Stomach (tissue), 19 donors: Measurements from ENCODE around the gene TMEM247. TPM values are rescaled to one million over a fixed set of nuclear protein-coding genes. Genes with fewer than 3 reads are reported as not detected.

Experiments used
- DNase-seq, 2 donors: peaks; one replicate each; pipeline versions ENCODE4 v3.0.0 to v3.0.0-alpha.2; 2013 to 2019
- H3K27ac ChIP-seq, 5 donors: fragments of 200-600 bp in 4 of 5; sonication (generic) in 4 of 5; one replicate each; pipeline ENCODE4 v1.5.1; 2013 to 2019; ENCODE audit warnings: mild to moderate bottlenecking in 1 of 5, moderate library complexity in 1 of 5
- H3K27me3 ChIP-seq, 3 donors: fragments of 200-600 bp; sonication (generic); one replicate each; pipeline ENCODE4 v1.5.1; 2017 to 2019; ENCODE audit warnings: mixed run types in 1 of 3
- H3K36me3 ChIP-seq, 4 donors: fragments of 200-600 bp; sonication (generic); 1 replicate in 3 of 4; 2 replicates in 1 of 4; pipeline ENCODE4 v1.5.1; 2016 to 2019
- H3K4me1 ChIP-seq, 4 donors: fragments of 200-600 bp; sonication (generic); one replicate each; pipeline ENCODE4 v1.5.1; 2016 to 2019
- H3K4me3 ChIP-seq, 4 donors: fragments of 200-600 bp; sonication (generic) in 3 of 4; one replicate each; pipeline ENCODE4 v1.5.1; 2016 to 2019; ENCODE audit warnings: mild to moderate bottlenecking in 1 of 4
- H3K9me3 ChIP-seq, 4 donors: fragments of 200-600 bp; sonication (generic); one replicate each; pipeline ENCODE4 v1.5.1; 2016 to 2019
- CTCF ChIP-seq, 7 experiments: fragments of 450-650 bp in 4 of 7; fragments of 200-600 bp in 3 of 7; sonication (generic) in 3 of 7; IDR thresholded peaks; one replicate each; pipeline ENCODE4 v1.5.1; 2016 to 2019; ENCODE audit warnings: antibody characterized with exemption in 7 of 7, control low read depth in 2 of 7, mild to moderate bottlenecking in 1 of 7
- EP300 ChIP-seq: sonication (generic); formaldehyde crosslinking; IDR thresholded peaks from one replicate; pipeline ENCODE4 v1.6.1; 2017; ENCODE audit warnings: antibody characterized with exemption
- POLR2A ChIP-seq, 4 donors: fragments of 450-650 bp; IDR thresholded peaks; one replicate each; pipeline ENCODE4 v1.6.1; 2016; ENCODE audit warnings: antibody characterized with exemption in 4 of 4, control low read depth in 2 of 4, mild to moderate bottlenecking in 1 of 4, moderate library complexity in 1 of 4
- POLR2AphosphoS5 ChIP-seq, 3 donors: sonication (generic); formaldehyde crosslinking; IDR thresholded peaks; one replicate each; pipeline ENCODE4 v1.6.1; 2016; ENCODE audit warnings: antibody characterized with exemption in 3 of 3
- WGBS, 5 donors: extraction: QIAGEN DNeasy Blood & Tissue Kit in 3 of 5; methylation state at CpG; one replicate each; pipeline versions ENCODE4 v1.1.5 to v1.1.7; 2013 to 2018; 5-methylcytosine and 5-hydroxymethylcytosine counted together
- intact Hi-C: fragments of 100-400 bp; cut with DNase I; formaldehyde crosslinking; loops from one replicate; pipeline ENCODE4 v1.15.1; 2023; ENCODE audit warnings: low total_unique reads
- long read RNA-seq, 10 donors: transcript quantifications; one replicate each; lab custom pipeline, GENCODE V29; 2026
- polyA plus RNA-seq, 3 donors: library from polyadenylated mRNA; stranded (reverse); fragments of 200-250 nt; gene quantifications; one replicate each; pipeline ENCODE4 v1.2.3, GENCODE V29; 2013
- total RNA-seq, 5 donors: library from RNA; depleted of rRNA; stranded (reverse); fragments of >200 nt; gene quantifications; one replicate each; pipeline versions ENCODE4 v1.1.0 to v1.2.3, GENCODE V29; 2014 to 2016
- donor health status: healthy with polysubstance abuse.
- donor health status: Bipolar disorder and iron deficiency.
- donor health status: healthy.

The TMEM247 gene
- total RNA-seq (not detected), polyA plus RNA-seq (not detected)
- long read RNA-seq, donor 1, result 0 reads
- long read RNA-seq, donor 2, result 0 reads
- long read RNA-seq, donor 3, result 0 reads
- long read RNA-seq, donor 4, result 0 reads
- long read RNA-seq, donor 5, result 0 reads
- long read RNA-seq, donor 6, result 0 reads
- long read RNA-seq, donor 7, result 0 reads
- long read RNA-seq, donor 8, result 0 reads
- long read RNA-seq, donor 9, result 0 reads
- long read RNA-seq, donor 10, result 0 reads

GRCh38 chr2:46479265-46479664 is at the start of gene TMEM247:
Gene TMEM247 (plus strand): TSS chr2:46479565.
- no peak for TF ChIP-seq EP300
- no peak for TF ChIP-seq POLR2AphosphoS5 (IDR thresholded peaks at IDR 0.05)
- TF ChIP-seq POLR2A (IDR thresholded peaks at IDR 0.05), result no peak
- TF ChIP-seq CTCF (IDR thresholded peaks at IDR 0.05), result no peak
- intact Hi-C loops, result no loop called here
- 75 to 97% (median 78%) methylated on average over 4 to 5 of the region's 5 CpGs for WGBS, 5 donors
- no peaks in the 10 kb centered on the region for H3K9me3 ChIP-seq
- no peaks in the 10 kb centered on the region for H3K36me3 ChIP-seq
- peaks cover 0 to 13% (median 0%) of the 10 kb centered on the region in 4 donors for H3K4me1 ChIP-seq
- H3K27me3 ChIP-seq, result peaks cover 0 to 18% (median 0%) of the 10 kb centered on the region in 3 donors
- H3K4me3 ChIP-seq, result no peak within 1 kb of the TSS
- no peak within 1 kb of the TSS for H3K27ac ChIP-seq
- DNase-seq, result no peak

GRCh38 chr2:46430413-46430812 is 49.0 kb upstream of the TMEM247 start:
- TF ChIP-seq POLR2A (IDR thresholded peaks at IDR 0.05) (no peak), CTCF (IDR thresholded peaks at IDR 0.05) (no peak), EP300 (no peak), POLR2AphosphoS5 (IDR thresholded peaks at IDR 0.05) (no peak)
- Histone ChIP-seq H3K4me1 (no peaks in the 10 kb centered on the region), H3K27ac (no peak overlapping the region), H3K4me3 (no peak overlapping the region), H3K27me3 (no peaks in the 10 kb centered on the region), H3K9me3 (no peaks in the 10 kb centered on the region), H3K36me3 (no peaks in the 10 kb centered on the region)
- no peak for DNase-seq
- intact Hi-C loops, result no loop called here
- 38 to 67% (median 51%) methylated on average over 1 of the region's 1 CpG for WGBS, 5 donors

GRCh38 chr2:46430992-46431391 is 48.4 kb upstream of the TMEM247 start:
- TF ChIP-seq EP300 (no peak), POLR2A (IDR thresholded peaks at IDR 0.05) (no peak), CTCF (IDR thresholded peaks at IDR 0.05) (no peak), POLR2AphosphoS5 (IDR thresholded peaks at IDR 0.05) (no peak)
- H3K27ac ChIP-seq, result no peak overlapping the region
- no peaks in the 10 kb centered on the region for H3K9me3 ChIP-seq
- H3K4me1 ChIP-seq, result no peaks in the 10 kb centered on the region
- 32 to 95% (median 93%) methylated on average over 1 of the region's 1 CpG for whole genome bisulfite sequencing, 5 donors
- H3K36me3 ChIP-seq, result no peaks in the 10 kb centered on the region
- DNase-seq, result no peak
- H3K4me3 ChIP-seq, result no peak overlapping the region
- intact Hi-C loops, result no loop called here
- no peaks in the 10 kb centered on the region for H3K27me3 ChIP-seq

- TF ChIP-seq POLR2A (IDR thresholded peaks at IDR 0.05) (no peak), EP300 (no peak), CTCF (IDR thresholded peaks at IDR 0.05) (no peak), POLR2AphosphoS5 (IDR thresholded peaks at IDR 0.05) (no peak)
- Histone ChIP-seq H3K36me3 (no peaks in the 10 kb centered on the region), H3K9me3 (no peaks in the 10 kb centered on the region), H3K27me3 (no peaks in the 10 kb centered on the region), H3K4me1 (no peaks in the 10 kb centered on the region), H3K27ac (no peak overlapping the region), H3K4me3 (no peak overlapping the region)
- DNase-seq, result no peak
- intact Hi-C loops, result no loop called here
- WGBS, 5 donors, result 56 to 77% (median 60%) methylated on average over 5 of the region's 5 CpGs
Measured at GRCh38 chr2:46431481-46432235, 47.7 kb upstream of the TMEM247 start.
